HL-60/S4 (cell line): ENCODE data around the gene FLT3.

Experiments used
- in situ Hi-C: fragments of 300-500 bp; cut with MboI; formaldehyde crosslinking; loops from 2 replicates; pipeline ENCODE4 v1.14.3; 2022; ENCODE audit warnings: low sequenced_read_pairs

The FLT3 gene

GRCh38 chr13:27975564-27976361 is 124.6 kb downstream of the FLT3 start:
- in situ Hi-C loops = no loop called here

GRCh38 chr13:27973961-27974662 is 126.3 kb downstream of the FLT3 start:
- in situ Hi-C loops = loop anchor here (25.0 kb wide), 2 partner anchors 137 to 587 kb away; no protein-coding TSS in a partner anchor

DNA sequence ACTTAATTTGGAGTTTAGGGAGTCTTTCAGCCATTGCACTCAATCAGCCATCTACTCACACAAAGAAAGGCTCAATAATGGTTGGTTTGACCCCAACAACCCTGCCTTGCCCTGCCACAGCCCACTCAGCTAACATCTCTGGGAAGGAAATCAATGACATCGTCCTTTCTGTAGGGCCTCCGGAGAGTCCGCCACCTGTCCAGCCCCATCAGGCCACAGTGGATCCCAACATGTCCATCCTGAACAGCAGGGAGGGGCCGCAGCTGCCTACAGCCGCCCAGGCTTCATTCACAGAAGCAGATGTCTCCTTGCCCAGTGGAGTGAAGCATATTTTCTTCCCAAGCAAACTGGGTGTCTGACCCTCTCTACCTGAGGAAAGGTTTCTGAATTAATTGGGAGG is 127.1 kb downstream of the FLT3 start:
- in situ Hi-C loops = loop anchor here (25.0 kb wide), 2 partner anchors 136 to 586 kb away; no protein-coding TSS in a partner anchor

GRCh38 chr13:27972478-27972820 is 127.9 kb downstream of the FLT3 start:
- in situ Hi-C loops = loop anchor here (25.0 kb wide), 2 partner anchors 135 to 585 kb away; no protein-coding TSS in a partner anchor

GRCh38 chr13:27971776-27972477 is 128.4 kb downstream of the FLT3 start:
- in situ Hi-C loops = loop anchor here (25.0 kb wide), 2 partner anchors 135 to 585 kb away; no protein-coding TSS in a partner anchor

DNA sequence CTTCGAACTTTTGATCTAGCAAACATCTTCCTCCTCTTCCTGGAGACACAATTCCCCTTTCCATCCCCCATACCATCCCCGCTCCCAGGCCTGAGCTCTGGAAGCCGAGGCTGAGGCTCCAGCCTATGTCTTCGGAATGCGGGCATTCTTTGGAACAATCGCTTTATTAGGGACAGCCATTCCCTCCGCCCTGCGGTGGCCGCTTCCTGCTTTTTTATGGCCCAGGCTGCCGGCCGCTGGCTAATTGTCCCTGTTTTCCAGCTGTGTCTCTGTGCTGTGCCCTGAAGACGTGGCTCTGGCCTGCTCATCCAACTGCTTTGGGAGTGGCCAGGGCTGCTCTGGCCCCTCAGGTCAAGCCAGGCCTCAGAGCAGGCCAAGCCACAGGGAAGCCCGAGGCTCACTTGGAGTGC is 129.1 kb downstream of the FLT3 start:
- in situ Hi-C loops = loop anchor here (25.0 kb wide), 2 partner anchors 134 to 584 kb away; no protein-coding TSS in a partner anchor

DNA sequence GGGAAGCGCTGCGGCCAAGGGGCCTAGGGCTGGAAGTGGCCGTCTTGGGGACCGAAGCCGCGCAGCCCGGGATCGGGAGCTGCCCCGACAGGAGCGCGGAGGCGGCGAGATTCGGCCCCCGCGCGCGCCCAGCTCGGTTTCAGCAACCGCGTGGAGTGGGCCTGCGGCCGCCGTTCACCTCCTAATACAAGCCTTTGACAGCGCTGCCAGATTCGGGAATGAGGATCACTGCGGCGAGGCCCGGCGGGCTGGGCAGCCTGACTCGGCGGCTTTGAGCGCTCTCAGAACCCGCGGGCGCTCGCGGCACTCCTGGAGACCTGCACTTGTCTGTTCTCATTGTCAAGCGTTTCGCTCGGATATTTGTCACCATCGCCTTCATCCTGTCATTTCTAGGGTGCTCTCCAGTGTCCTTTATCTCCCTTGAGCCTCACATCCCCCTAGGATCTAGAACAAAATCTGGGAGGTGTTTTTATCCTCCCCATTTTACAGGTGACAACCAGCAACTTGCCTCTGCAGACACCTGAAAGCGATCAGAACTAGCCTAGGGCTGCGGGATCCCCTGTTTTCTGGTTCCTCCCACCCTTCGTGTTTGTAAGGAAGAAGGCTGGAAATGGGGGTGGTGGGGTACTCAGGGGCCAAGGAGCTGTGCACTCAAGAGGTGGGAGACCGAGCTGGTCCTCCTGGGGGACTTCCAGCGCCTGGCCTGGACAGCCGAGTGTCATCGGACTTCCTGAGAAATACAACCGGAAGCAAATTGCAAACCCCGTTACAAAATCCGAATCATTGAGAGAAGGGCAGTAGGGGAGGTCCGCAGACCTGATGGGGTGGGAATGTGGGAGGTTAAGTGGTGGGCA is 129.8 kb downstream of the FLT3 start:
- in situ Hi-C loops = loop anchor here (25.0 kb wide), 2 partner anchors 133 to 583 kb away; no protein-coding TSS in a partner anchor

GRCh38 chr13:27969866-27970229 is 130.5 kb downstream of the FLT3 start:
- in situ Hi-C loops = loop anchor here (25.0 kb wide), 2 partner anchors 133 to 583 kb away; no protein-coding TSS in a partner anchor

GRCh38 chr13:27969082-27969865 is 131.1 kb downstream of the FLT3 start, which contains the start of gene CDX2:
TSS of gene CDX2 (minus strand) at chr13:27969315. CDS start at chr13:27969006, 309 bp downstream.
- in situ Hi-C loops = loop anchor here (25.0 kb wide), 2 partner anchors 132 to 582 kb away; no protein-coding TSS in a partner anchor

GRCh38 chr13:27968316-27969081 is 131.9 kb downstream of the FLT3 start:
- in situ Hi-C loops = loop anchor here (25.0 kb wide), 2 partner anchors 131 to 581 kb away; no protein-coding TSS in a partner anchor

- in situ Hi-C loops = loop anchor here (25.0 kb wide), 2 partner anchors 131 to 581 kb away; no protein-coding TSS in a partner anchor
These were observed 132.6 kb downstream of the FLT3 start for GRCh38 chr13:27967736-27968315.

- in situ Hi-C loops = loop anchor here (25.0 kb wide), 2 partner anchors 130 to 580 kb away; no protein-coding TSS in a partner anchor
These were observed 133.1 kb downstream of the FLT3 start for GRCh38 chr13:27967203-27967735.

DNA sequence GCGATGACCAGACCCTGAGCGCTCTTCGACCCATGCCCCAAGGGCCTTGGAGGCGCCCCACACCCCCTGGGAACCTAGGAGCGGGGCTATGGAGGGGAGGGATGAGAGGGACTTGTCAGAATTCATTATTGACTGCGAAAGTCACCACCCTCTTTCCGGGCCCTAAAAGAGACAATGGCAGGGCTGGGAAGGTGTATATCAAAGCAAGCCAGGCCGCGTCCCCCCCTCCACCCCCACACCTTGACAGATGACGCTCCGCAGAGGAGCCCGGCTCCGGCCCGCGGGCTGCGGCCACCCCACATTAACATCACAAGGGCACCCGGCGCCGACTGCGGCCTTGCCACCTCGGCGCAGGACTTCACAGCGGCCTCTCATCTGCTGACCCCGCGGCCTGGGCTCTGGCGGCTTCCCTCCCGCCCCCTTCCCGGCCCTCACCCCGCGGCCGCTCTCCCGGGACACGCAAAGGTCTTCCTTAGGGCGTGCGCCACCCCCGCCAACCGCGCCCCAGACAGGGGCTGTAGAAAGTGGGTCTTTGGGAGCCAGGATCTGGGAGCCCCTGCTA is 133.7 kb downstream of the FLT3 start:
- in situ Hi-C loops = loop anchor here (25.0 kb wide), 2 partner anchors 129 to 579 kb away; no protein-coding TSS in a partner anchor

GRCh38 chr13:27965740-27966640 is 134.4 kb downstream of the FLT3 start:
- in situ Hi-C loops = loop anchor here (25.0 kb wide), 2 partner anchors 129 to 579 kb away; no protein-coding TSS in a partner anchor

- in situ Hi-C loops = loop anchor here (25.0 kb wide), 2 partner anchors 128 to 578 kb away; no protein-coding TSS in a partner anchor
These were observed 135.0 kb downstream of the FLT3 start for GRCh38 chr13:27965343-27965739.

DNA sequence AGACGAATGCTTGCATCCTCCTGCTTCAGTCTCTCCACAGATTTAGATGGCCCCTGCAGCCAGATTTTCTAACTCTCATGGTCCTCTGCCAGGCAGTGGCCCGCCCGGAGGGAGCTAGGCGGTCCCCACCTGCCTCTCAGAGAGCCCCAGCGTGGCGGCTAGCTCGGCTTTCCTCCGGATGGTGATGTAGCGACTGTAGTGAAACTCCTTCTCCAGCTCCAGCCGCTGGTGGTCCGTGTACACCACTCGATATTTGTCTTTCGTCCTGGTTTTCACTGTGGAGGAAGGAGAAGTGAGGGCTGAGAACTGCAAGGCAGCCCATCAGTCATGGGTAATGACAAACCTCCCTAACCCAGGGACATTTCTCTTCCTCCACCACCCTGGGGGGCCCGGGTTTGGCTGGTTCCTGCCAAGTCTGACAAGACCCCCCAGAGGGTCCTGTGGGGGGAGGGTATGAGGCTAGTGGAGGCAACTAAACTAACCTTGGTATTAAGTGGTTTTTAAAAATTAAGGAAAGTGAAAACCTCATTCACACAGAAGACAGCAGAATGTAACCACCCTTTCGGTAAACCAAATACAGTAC is 135.5 kb downstream of the FLT3 start:
- in situ Hi-C loops = loop anchor here (25.0 kb wide), 2 partner anchors 128 to 578 kb away; no protein-coding TSS in a partner anchor
